GM19099 (cell line): Measurements from ENCODE around the gene GDPD4.

Source experiments
- POLR2A ChIP-seq: IDR thresholded peaks from 3 replicates; pipeline ENCODE4 v1.6.1; 2011; ENCODE audit warnings: low read depth; ENCODE audit not compliant: insufficient read length; ENCODE audit errors: extremely low read depth

The GDPD4 gene

GRCh38 chr11:77230878-77231605 lies 70.4 kb downstream of the GDPD4 start:
- no peak for TF ChIP-seq POLR2A

- no peak for TF ChIP-seq POLR2A
Measured at GRCh38 chr11:77223797-77224196, 77.7 kb downstream of the GDPD4 start.

- TF ChIP-seq POLR2A, result no peak
Measured at GRCh38 chr11:77217156-77217555, 84.3 kb downstream of the GDPD4 start.

- TF ChIP-seq POLR2A, result no peak
Measured at GRCh38 chr11:77215106-77215505, 86.4 kb downstream of the GDPD4 start.

GRCh38 chr11:77214557-77214956 lies 86.9 kb downstream of the GDPD4 start:
- no peak for TF ChIP-seq POLR2A

GRCh38 chr11:77213589-77214428 lies 87.7 kb downstream of the GDPD4 start:
- TF ChIP-seq POLR2A, result no peak

GRCh38 chr11:77213029-77213579 lies 88.4 kb downstream of the GDPD4 start:
- TF ChIP-seq POLR2A, result no peak

GRCh38 chr11:77212314-77213007 lies 89.0 kb downstream of the GDPD4 start:
- no peak for TF ChIP-seq POLR2A

- TF ChIP-seq POLR2A, result no peak
Measured at GRCh38 chr11:77211594-77212251, 89.8 kb downstream of the GDPD4 start.

- no peak for TF ChIP-seq POLR2A
Measured at GRCh38 chr11:77211040-77211451, 90.4 kb downstream of the GDPD4 start.

- no peak for TF ChIP-seq POLR2A
Measured at GRCh38 chr11:77209663-77210062, 91.8 kb downstream of the GDPD4 start.

GRCh38 chr11:77208535-77208934 lies 93.0 kb downstream of the GDPD4 start:
- no peak for TF ChIP-seq POLR2A

- TF ChIP-seq POLR2A, result no peak
Measured at GRCh38 chr11:77207618-77208313, 93.7 kb downstream of the GDPD4 start.

GRCh38 chr11:77207019-77207485 lies 94.4 kb downstream of the GDPD4 start:
- no peak for TF ChIP-seq POLR2A
